ENCODE results near the gene WASF2.
"Not testable (repeated sequence)": the region's sequence is repeated elsewhere in the genome, so short reads cannot be mapped to it uniquely, and the experiment has no call there.

The WASF2 gene

GRCh38 chr1:27451343-27451742 is 38.6 kb downstream of the WASF2 start:
- no peak for DNase-seq (ENCODE audit: low read depth in 2 of 2)

DNA sequence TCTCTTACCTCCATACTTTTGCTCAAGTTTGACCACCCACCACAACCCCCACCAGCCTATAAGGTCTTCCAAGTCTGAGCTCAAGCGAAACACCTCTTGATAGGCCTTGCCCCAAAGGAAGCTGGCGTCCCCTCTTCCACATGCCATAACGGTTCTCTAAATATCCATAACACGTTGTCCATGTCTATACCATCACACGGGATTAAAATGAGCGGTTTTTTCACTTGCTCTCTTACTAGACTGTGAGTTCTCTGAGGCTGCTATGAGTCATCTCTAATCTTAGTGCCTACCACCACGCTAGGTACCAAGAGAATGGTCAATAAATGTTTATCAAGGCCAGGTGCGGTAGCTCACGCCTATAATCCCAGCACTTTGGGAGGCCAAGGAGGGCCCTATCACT is 41.0 kb downstream of the WASF2 start:
- DNase-seq (ENCODE audit: low read depth in 2 of 2): no peak

DNA sequence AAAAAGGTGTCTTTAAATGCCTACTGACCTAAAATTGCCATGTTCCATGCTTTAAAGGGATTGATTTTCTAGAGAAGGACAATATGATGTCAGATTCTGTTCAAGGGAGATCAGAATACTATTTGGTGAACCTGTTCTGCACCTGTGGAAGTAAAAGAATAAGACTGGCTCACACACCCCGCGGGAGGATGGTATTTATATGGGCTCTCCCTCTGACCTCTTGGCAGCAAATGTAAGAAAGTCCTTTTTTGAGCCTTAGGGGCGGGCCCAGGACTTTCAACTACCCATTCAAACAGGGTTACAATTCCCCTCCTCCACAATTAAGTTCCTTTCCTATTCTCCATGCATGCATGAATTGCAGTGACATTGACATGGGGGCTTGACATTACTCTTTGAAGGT is 42.1 kb downstream of the WASF2 start:
- DNase-seq (ENCODE audit: low read depth in 2 of 2): no peak

GRCh38 chr1:27447399-27447798 is 42.6 kb downstream of the WASF2 start:
- DNase-seq (ENCODE audit: low read depth in 2 of 2): no peak

- no peak for DNase-seq (ENCODE audit: low read depth in 2 of 2)
Measured at GRCh38 chr1:27446496-27447020, 43.4 kb downstream of the WASF2 start.

DNA sequence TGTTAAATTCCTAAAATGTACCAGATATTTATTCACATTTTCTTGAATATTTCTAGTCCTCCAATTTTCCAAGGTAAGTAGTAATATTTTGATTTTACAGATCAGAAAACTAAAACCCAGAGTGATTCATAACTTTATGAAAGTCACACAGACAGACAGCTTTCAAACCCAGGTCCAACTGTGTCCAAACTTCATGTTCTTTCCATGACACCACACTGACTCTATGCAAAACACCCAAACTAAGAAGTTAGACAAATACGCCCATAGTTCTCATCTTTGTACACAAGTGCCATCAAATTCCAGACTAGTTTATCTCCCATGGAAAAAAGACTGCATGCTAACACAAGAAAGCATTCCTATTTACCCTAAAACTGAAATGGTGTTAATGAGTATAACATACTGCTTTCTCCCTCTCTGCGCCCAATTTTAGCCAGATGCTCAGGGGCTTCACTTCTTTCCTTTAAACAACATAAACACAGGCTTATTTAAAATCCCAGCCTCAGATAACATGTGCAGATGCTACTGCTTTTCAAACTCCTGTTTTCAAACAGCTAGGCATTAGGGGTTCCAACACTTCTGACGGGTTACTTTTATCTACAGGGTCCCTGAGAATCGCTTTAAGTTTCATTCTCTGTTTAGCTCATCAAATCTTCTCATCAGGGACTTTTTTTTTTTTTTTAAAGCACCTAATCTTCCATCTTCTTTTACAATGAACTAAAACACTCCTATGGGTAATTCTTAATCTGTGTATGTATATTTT is 44.6 kb downstream of the WASF2 start:
- DNase-seq (ENCODE audit: low read depth in 2 of 2): no peak

DNA sequence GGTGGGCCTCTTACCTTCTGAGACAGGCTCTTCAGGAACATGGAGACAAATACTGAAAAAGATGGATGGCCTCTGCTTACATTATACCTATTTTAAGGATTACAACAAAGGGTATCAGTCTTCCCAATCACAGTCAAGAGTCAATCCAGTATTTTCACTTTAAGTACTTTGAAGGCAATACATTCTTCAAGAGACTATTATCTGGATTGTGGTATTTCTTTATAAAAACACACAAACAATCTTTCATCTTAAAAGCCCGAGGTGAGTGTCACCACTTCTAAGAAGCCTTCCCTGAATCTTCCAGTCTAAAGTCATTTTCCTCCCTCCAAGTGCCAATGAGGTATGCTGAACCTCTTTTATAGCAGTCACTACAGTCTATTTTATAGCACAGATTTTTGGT is 45.3 kb downstream of the WASF2 start:
- no peak for DNase-seq (ENCODE audit: low read depth in 2 of 2)

DNA sequence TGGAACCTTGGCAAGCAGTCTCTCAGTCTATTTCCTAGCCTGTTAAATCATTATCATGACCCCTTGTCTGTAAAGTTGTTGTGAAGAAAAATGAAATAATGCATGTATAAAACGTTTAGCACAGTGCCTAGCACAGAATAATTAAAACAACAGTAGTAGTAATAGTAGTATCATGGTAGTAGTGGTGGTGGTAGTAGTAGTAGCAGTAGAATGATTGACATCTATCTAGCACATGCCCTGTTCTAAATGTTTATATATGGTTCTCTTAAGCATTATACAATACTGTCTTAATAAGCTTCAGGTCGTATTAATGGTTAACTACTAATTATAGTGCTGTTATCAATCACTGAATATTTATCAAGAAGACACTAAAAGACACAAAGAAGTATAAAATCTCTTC is 50.8 kb downstream of the WASF2 start:
- DNase-seq (ENCODE audit: low read depth in 2 of 2): no peak

- no peak for DNase-seq (ENCODE audit: low read depth in 2 of 2)
Measured at GRCh38 chr1:27438621-27439061, 51.3 kb downstream of the WASF2 start.

GRCh38 chr1:27436204-27437159 is 53.5 kb downstream of the WASF2 start:
- no peak for DNase-seq (ENCODE audit: low read depth in 2 of 2)

- DNase-seq (ENCODE audit: low read depth in 2 of 2): no peak
Measured at GRCh38 chr1:27435566-27436203, 54.3 kb downstream of the WASF2 start.

DNA sequence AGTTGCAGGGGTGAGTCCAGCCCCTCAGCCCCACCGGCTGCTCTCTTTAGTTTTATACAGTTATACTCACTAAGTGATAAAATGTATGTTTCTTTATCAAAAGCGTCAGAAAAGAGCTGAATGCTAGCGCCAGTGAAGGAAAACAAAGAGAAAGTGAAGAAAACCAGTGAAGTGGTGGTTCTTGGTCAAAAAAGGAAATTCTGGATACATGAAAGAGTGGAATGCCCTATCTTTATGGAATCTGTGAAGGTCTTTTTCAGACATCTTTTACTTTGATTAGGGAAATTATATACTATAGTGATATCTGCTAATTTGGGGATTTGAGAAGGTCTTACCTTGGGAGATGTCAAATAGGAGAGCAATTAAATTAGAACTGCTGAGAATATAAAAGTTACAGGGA is 56.3 kb downstream of the WASF2 start:
- DNase-seq (ENCODE audit: low read depth in 2 of 2): no peak

DNA sequence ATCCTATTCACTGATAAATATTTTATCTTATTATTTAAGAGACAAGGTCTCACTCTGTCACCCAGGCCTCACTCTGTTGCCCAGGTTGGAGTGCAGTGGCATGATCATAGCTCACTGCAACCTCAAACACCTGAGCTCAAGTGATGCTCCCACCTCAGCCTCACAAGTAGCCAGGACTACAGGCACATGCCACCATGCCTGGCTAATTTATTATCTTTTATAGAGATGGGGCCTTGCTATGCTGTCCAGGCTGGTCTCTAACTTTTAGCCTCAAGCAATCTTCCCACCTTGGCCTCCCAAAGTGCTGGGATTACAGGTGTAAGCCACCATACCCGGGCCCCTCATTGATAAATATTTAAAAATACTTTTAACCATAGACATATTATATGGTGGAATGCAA is 57.2 kb downstream of the WASF2 start:
- not testable (repeated sequence) for DNase-seq (ENCODE audit: low read depth in 2 of 2)

- no peak for DNase-seq (ENCODE audit: low read depth in 2 of 2)
Measured at GRCh38 chr1:27431601-27431940, 58.4 kb downstream of the WASF2 start.

- no peak for DNase-seq (ENCODE audit: low read depth in 2 of 2)
Measured at GRCh38 chr1:27430903-27431600, 58.9 kb downstream of the WASF2 start.

GRCh38 chr1:27429029-27429425 is 60.9 kb downstream of the WASF2 start:
- no peak for DNase-seq (ENCODE audit: low read depth in 2 of 2)

DNA sequence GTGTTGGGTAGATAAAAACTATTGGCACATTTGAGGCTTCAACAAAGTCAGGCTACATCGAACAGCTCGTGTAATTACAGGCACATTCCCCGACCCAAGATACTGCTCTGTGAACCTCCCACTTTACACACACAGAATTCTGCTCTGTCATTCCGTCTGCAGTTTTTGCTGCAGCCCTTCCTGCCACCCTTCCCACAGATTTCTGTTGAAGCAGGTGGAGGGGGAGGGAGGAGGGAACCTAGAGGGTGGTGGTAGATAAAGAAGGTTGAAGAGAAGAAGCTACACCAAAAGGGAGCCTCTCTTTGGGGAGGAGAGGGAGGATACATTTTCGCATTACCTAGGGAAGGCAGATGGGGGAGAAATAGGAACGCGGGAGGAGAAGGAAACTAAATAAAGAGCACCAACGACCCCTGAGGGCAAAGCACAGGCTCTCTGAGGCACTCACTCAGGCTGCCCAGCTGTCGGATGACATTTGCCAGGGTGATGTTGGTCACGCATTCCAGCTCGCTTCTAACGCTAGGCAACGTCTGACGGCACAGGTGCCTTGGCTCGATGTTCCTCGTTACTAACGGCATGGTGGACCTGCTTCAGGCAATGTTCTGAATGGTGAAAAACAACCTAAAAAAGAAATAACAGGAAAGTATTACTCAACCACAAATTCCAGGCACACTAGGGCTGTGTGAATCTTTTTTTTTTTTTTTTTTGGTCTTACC is 61.5 kb downstream of the WASF2 start:
- DNase-seq (ENCODE audit: low read depth in 2 of 2): no peak

DNA sequence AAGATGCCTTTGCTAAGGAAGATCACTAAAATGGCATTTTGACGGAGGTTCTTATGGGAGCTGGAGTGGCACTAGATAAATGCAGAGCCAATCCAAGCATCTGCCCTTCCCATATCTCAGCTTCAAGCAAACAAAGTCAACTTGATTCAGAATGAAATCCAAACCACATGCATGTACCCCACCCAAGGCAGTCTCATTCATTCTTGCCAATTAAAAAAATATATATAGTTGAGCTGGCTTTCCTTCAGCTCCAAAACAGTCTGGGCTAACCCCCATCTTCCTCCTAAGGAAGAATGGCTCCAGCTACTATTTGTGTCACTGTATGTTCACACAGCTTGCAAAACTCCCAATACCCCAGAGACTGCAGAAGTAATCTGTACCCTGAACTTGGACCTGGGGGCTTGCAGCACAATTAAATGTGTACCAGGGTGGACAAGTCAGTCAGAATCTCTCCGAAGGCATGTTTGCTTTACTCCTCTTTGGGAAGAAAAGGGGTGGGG is 62.1 kb downstream of the WASF2 start:
- no peak for DNase-seq (ENCODE audit: low read depth in 2 of 2)

- DNase-seq (ENCODE audit: low read depth in 2 of 2): no peak
Measured at GRCh38 chr1:27427329-27427728, 62.6 kb downstream of the WASF2 start.

GRCh38 chr1:27423709-27424108 is 66.3 kb downstream of the WASF2 start:
- DNase-seq (ENCODE audit: low read depth in 2 of 2): no peak
